Measurements from ENCODE around the gene RPTOR. TPM values are rescaled to one million over a fixed set of nuclear protein-coding genes. Genes with fewer than 3 reads are reported as not detected.

The RPTOR gene
- total RNA-seq, 4 donors from 2014 or later = 34.1 to 65.8 (median 43.6) TPM

GRCh38 chr17:80596760-80597608 is 52.3 kb downstream of the RPTOR start:
- Histone ChIP-seq H3K4me1 (peaks cover 8 to 19% (median 17%) of the 10 kb centered on the region in 4 donors), H3K36me3 (no peaks in the 10 kb centered on the region), H3K27ac (replicated peaks in 1 of 4) (no peak overlapping the region), H3K4me3 (no peak overlapping the region), H3K9me3 (no peaks in the 10 kb centered on the region), H3K27me3 (no peaks in the 10 kb centered on the region)
- DNase-seq (ENCODE audit: extremely low spot score) = no peak
- WGBS = 93% methylated on average over 12 of the region's 12 CpGs
- intact Hi-C loops (cut with DNase I) = no loop called here
- TF ChIP-seq EP300 (IDR thresholded peaks at IDR 0.05) = no peak
- TF ChIP-seq POLR2A (IDR thresholded peaks at IDR 0.05; ENCODE audit: low read depth) = no peak
- no peak for TF ChIP-seq POLR2AphosphoS5 (IDR thresholded peaks at IDR 0.05)
- TF ChIP-seq CTCF (IDR thresholded peaks at IDR 0.05) = no peak

DNA sequence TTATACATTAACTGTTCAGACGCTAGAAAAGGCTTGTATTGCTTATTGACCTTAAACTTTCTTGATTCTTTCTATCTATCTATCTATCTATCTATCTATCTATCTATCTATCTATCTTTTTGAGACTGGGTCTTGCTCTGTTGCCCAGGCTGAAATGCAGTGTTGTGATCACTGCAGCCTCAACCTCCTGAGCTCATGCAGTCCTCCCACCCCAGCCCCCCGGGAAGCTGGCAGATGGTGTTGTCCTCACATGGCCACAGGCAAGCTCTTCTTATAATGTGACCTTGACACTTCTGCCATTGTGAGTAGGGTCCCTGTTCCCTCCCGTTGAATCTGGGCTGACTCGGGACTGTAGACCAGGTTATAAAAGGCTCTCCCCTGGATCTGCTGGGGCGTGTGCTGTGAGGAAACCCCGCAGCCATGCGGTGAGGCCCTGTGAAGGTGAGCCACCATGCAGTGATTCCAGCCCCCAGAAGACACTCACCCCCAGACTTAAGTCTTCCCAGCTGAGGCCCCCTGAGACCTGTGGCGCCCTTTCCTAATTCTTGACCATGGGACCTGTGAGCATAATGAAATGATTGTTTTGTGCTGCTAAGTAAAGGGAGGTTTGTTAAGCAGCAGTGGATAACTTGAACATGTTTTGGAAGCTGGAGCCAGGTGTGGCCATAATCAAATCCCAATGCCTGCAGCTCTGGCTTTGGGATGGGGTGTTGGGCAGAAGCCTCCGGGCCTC is 54.3 kb downstream of the RPTOR start:
- no peak for DNase-seq (ENCODE audit: extremely low spot score)
- H3K4me1 ChIP-seq = peaks cover 8 to 20% (median 18%) of the 10 kb centered on the region in 4 donors
- H3K36me3 ChIP-seq = no peaks in the 10 kb centered on the region
- TF ChIP-seq CTCF (IDR thresholded peaks at IDR 0.05) (no peak), EP300 (IDR thresholded peaks at IDR 0.05) (no peak), POLR2A (IDR thresholded peaks at IDR 0.05; ENCODE audit: low read depth) (no peak), POLR2AphosphoS5 (IDR thresholded peaks at IDR 0.05) (no peak)
- no peaks in the 10 kb centered on the region for H3K27me3 ChIP-seq
- intact Hi-C loops (cut with DNase I) = no loop called here
- no peak overlapping the region for H3K4me3 ChIP-seq
- 88% methylated on average over 6 of the region's 9 CpGs for WGBS
- H3K27ac ChIP-seq (replicated peaks in 1 of 4) = no peak overlapping the region
- H3K9me3 ChIP-seq = no peaks in the 10 kb centered on the region

DNA sequence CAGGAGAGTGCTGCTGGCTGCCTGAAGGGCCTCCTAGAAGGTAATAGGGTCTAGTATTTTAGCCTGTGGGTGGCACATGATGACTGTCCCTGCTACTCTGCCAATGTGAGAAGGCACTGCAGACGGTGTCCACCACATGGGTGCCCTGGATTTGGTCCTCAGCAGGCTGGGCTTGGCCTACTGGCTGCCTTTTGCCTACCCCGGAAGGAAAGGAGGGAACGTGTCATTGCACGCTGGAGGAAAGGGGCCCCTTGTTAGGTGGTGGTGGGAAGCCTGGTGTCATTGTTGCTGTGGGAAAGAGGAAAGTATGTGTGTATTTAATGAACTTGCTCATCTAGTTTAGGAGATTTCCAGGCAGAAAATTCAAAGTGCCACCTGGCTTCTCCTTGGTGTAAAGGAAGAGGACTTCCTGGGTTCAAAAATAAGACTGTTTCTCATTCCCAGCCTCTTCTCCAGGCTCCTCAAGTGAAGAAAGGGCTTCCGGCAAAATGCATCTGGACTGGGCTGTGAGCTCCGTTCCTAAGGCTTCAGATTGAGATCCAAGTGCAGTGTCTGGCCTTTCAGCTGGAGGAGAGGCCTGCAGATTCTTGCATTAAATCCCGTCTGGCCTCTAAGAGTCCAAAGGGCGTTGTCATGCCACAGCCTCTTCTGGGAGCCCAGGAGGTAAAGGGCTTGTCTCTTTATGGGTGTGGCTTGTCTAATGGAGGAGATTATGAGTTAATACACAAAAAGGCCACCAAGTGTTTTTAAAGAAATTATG is 55.1 kb downstream of the RPTOR start:
- no peak overlapping the region for H3K27ac ChIP-seq (replicated peaks in 1 of 4)
- no peaks in the 10 kb centered on the region for H3K36me3 ChIP-seq
- intact Hi-C loops (cut with DNase I) = no loop called here

DNA sequence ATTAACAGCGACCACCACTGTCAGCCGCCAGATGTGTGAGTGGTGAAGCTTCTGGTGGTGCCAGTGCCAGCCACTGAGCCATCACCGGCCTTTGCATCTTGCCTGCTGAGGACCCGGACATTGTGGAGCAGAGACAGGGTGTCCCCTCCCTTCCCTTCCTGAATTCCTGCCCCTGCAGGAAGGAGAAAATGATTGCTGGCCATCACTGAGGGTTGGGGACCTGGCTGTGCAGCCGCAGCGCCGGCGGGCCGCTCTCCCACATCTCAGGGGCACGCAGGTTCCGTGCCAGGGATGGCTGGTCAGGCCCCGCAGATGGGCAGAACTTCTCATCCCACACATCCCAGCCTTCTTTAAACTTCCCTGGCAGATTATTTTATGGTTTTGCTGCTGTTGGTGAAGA is 56.5 kb downstream of the RPTOR start:
- Histone ChIP-seq H3K4me1 (peaks cover 8 to 19% (median 17%) of the 10 kb centered on the region in 4 donors), H3K36me3 (no peaks in the 10 kb centered on the region), H3K4me3 (no peak overlapping the region), H3K9me3 (no peaks in the 10 kb centered on the region), H3K27me3 (no peaks in the 10 kb centered on the region), H3K27ac (replicated peaks in 1 of 4) (no peak overlapping the region)
- no peak for DNase-seq (ENCODE audit: extremely low spot score)
- intact Hi-C loops (cut with DNase I) = no loop called here
- TF ChIP-seq EP300 (IDR thresholded peaks at IDR 0.05) (no peak), CTCF (IDR thresholded peaks at IDR 0.05) (no peak), POLR2AphosphoS5 (IDR thresholded peaks at IDR 0.05) (no peak), POLR2A (IDR thresholded peaks at IDR 0.05; ENCODE audit: low read depth) (no peak)
- 89% methylated on average over 4 of the region's 12 CpGs for WGBS

More for the DNA sequence above, 55.1 kb downstream of the RPTOR start:
- H3K27me3 ChIP-seq = no peaks in the 10 kb centered on the region
- no peak overlapping the region for H3K4me3 ChIP-seq
- WGBS = 72% methylated on average over 7 of the region's 8 CpGs
- no peaks in the 10 kb centered on the region for H3K9me3 ChIP-seq
- H3K4me1 ChIP-seq = peaks cover 8 to 19% (median 18%) of the 10 kb centered on the region in 4 donors
- TF ChIP-seq CTCF (IDR thresholded peaks at IDR 0.05) = no peak
- TF ChIP-seq EP300 (IDR thresholded peaks at IDR 0.05) = no peak
- TF ChIP-seq POLR2A (IDR thresholded peaks at IDR 0.05; ENCODE audit: low read depth) = no peak
- TF ChIP-seq POLR2AphosphoS5 (IDR thresholded peaks at IDR 0.05) = no peak
- no peak for DNase-seq (ENCODE audit: extremely low spot score)

Data from esophagus muscularis mucosa (tissue), 4 donors.